Stomach (tissue), 9 donors: ENCODE results near the gene PFKFB2. TPM values are rescaled to one million over a fixed set of nuclear protein-coding genes. Genes with fewer than 3 reads are reported as not detected.

Source experiments
- DNase-seq, 2 donors: peaks; one replicate each; pipeline versions ENCODE4 v3.0.0 to v3.0.0-alpha.2; 2013 to 2019
- H3K27ac ChIP-seq, 5 donors: fragments of 200-600 bp in 4 of 5; sonication (generic) in 4 of 5; one replicate each; pipeline ENCODE4 v1.5.1; 2013 to 2019; ENCODE audit warnings: mild to moderate bottlenecking in 1 of 5, moderate library complexity in 1 of 5
- H3K27me3 ChIP-seq, 3 donors: fragments of 200-600 bp; sonication (generic); one replicate each; pipeline ENCODE4 v1.5.1; 2017 to 2019; ENCODE audit warnings: mixed run types in 1 of 3
- H3K36me3 ChIP-seq, 4 donors: fragments of 200-600 bp; sonication (generic); 1 replicate in 3 of 4; 2 replicates in 1 of 4; pipeline ENCODE4 v1.5.1; 2016 to 2019
- H3K4me1 ChIP-seq, 4 donors: fragments of 200-600 bp; sonication (generic); one replicate each; pipeline ENCODE4 v1.5.1; 2016 to 2019
- H3K4me3 ChIP-seq, 4 donors: fragments of 200-600 bp; sonication (generic) in 3 of 4; one replicate each; pipeline ENCODE4 v1.5.1; 2016 to 2019; ENCODE audit warnings: mild to moderate bottlenecking in 1 of 4
- H3K9me3 ChIP-seq, 4 donors: fragments of 200-600 bp; sonication (generic); one replicate each; pipeline ENCODE4 v1.5.1; 2016 to 2019
- EP300 ChIP-seq: sonication (generic); formaldehyde crosslinking; IDR thresholded peaks from one replicate; pipeline ENCODE4 v1.6.1; 2017; ENCODE audit warnings: antibody characterized with exemption
- POLR2A ChIP-seq, 4 donors: fragments of 450-650 bp; IDR thresholded peaks; one replicate each; pipeline ENCODE4 v1.6.1; 2016; ENCODE audit warnings: antibody characterized with exemption in 4 of 4, control low read depth in 2 of 4, mild to moderate bottlenecking in 1 of 4, moderate library complexity in 1 of 4
- POLR2AphosphoS5 ChIP-seq, 3 donors: sonication (generic); formaldehyde crosslinking; IDR thresholded peaks; one replicate each; pipeline ENCODE4 v1.6.1; 2016; ENCODE audit warnings: antibody characterized with exemption in 3 of 3
- WGBS, 5 donors: extraction: QIAGEN DNeasy Blood & Tissue Kit in 3 of 5; methylation state at CpG; one replicate each; pipeline versions ENCODE4 v1.1.5 to v1.1.7; 2013 to 2018; 5-methylcytosine and 5-hydroxymethylcytosine counted together
- intact Hi-C: fragments of 100-400 bp; cut with DNase I; formaldehyde crosslinking; loops from one replicate; pipeline ENCODE4 v1.15.1; 2023; ENCODE audit warnings: low total_unique reads
- polyA plus RNA-seq, 3 donors: library from polyadenylated mRNA; stranded (reverse); fragments of 200-250 nt; gene quantifications; one replicate each; pipeline ENCODE4 v1.2.3, GENCODE V29; 2013
- total RNA-seq, 5 donors: library from RNA; depleted of rRNA; stranded (reverse); fragments of >200 nt; gene quantifications; one replicate each; pipeline versions ENCODE4 v1.1.0 to v1.2.3, GENCODE V29; 2014 to 2016
- TF ChIP-seq, protein P1 (sequence below), 7 experiments: fragments of 450-650 bp in 4 of 7; fragments of 200-600 bp in 3 of 7; sonication (generic) in 3 of 7; IDR thresholded peaks; one replicate each; pipeline ENCODE4 v1.5.1; 2016 to 2019; ENCODE audit warnings: antibody characterized with exemption in 7 of 7, control low read depth in 2 of 7, mild to moderate bottlenecking in 1 of 7
- donor health status: healthy with polysubstance abuse.
- donor health status: Bipolar disorder and iron deficiency.
- donor health status: healthy.

PFKFB2 gene
- total and polyA plus RNA-seq, 8 donors, result 2.3 to 97.3 (median 15.4) TPM

DNA sequence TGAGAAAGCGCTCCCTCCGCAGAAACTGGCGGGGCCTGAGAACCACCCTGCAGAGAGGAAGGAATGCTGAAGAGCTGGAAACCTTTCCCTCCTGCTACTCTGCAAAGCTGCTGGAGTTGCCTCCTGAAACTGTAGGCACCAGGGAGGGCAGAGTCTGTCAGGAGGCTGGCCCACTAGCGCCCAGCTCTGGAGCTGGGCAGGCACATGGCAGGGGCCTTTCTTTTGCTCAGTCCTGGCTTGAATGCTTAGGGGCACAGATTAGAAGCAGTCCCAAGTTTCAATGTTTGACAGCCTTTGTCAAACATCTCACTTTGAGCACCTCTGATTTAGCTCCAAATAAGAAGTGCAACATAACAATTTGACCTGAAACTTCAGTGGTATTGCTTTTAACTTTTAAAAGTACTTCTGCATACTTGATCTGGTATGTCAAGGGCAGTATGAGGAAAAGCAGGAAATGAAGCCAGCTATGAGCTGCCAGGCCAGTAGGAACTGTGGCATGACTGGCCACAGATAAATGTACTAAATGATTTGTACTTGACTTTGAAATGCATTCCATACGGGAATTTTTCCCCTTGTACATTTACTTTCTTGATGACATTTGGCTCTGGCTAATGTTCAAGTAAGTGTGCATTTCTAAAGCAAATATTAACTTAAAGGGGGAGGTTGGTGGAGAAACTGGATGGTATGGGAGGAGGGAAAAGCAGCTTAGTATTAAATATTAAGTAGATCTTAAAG is 27.8 kb upstream of the PFKFB2 start:
- TF ChIP-seq POLR2AphosphoS5 (IDR thresholded peaks at IDR 0.05), result peak in 2 of 3 donors; percentile 77 to 85
- TF ChIP-seq POLR2A (IDR thresholded peaks at IDR 0.05), result peak in 1 of 4 donors; percentile 5
- no peak for TF ChIP-seq EP300
- TF ChIP-seq, protein P1, sequence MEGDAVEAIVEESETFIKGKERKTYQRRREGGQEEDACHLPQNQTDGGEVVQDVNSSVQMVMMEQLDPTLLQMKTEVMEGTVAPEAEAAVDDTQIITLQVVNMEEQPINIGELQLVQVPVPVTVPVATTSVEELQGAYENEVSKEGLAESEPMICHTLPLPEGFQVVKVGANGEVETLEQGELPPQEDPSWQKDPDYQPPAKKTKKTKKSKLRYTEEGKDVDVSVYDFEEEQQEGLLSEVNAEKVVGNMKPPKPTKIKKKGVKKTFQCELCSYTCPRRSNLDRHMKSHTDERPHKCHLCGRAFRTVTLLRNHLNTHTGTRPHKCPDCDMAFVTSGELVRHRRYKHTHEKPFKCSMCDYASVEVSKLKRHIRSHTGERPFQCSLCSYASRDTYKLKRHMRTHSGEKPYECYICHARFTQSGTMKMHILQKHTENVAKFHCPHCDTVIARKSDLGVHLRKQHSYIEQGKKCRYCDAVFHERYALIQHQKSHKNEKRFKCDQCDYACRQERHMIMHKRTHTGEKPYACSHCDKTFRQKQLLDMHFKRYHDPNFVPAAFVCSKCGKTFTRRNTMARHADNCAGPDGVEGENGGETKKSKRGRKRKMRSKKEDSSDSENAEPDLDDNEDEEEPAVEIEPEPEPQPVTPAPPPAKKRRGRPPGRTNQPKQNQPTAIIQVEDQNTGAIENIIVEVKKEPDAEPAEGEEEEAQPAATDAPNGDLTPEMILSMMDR (IDR thresholded peaks at IDR 0.05), result no peak
- peak overlapping the region; percentile 88 to 97 (median 91) for H3K27ac ChIP-seq
- WGBS, 5 donors, result 10 to 29% (median 27%) methylated on average over 5 of the region's 5 CpGs
- no peak overlapping the region for H3K4me3 ChIP-seq
- DNase-seq, result peak; percentile 72 to 88
- intact Hi-C loops, result no loop called here
- H3K27me3 ChIP-seq, result no peaks in the 10 kb centered on the region
- no peaks in the 10 kb centered on the region for H3K9me3 ChIP-seq
- peaks cover 53 to 76% (median 67%) of the 10 kb centered on the region in 4 donors for H3K4me1 ChIP-seq
- H3K36me3 ChIP-seq, result peaks cover 0 to 11% (median 10%) of the 10 kb centered on the region in 4 donors

DNA sequence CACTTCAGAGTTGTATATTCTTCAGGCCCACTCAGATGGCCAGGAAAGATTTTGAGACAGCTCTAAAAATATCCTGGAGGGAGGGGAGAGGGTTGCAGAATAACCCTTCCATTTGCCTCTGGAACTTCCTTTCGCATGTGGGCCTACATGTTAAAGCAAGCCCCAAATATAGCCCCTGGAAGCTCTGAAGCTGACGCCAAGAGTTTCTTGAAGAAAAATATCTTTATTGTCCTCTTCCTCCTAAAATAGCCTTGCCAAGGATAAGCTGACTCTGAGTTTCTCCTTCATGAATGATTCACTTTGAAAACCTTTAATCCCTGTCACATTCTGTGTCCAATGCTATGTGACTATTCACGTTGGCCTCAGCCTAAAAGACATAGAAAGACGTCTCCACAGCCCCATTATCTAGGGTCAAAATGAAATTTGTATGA is 27.0 kb upstream of the PFKFB2 start:
- intact Hi-C loops, result no loop called here
- Histone ChIP-seq H3K27ac (peak overlapping the region; percentile 73 to 95 (median 90)), H3K4me1 (peaks cover 50 to 68% (median 59%) of the 10 kb centered on the region in 4 donors), H3K4me3 (no peak overlapping the region), H3K27me3 (no peaks in the 10 kb centered on the region), H3K36me3 (peaks cover 0 to 11% (median 10%) of the 10 kb centered on the region in 4 donors), H3K9me3 (no peaks in the 10 kb centered on the region)
- TF ChIP-seq POLR2AphosphoS5 (IDR thresholded peaks at IDR 0.05) (no peak), POLR2A (IDR thresholded peaks at IDR 0.05) (no peak), EP300 (no peak)
- TF ChIP-seq, protein P1 (IDR thresholded peaks at IDR 0.05), result no peak
- DNase-seq, result peak in 1 of 2 donors; percentile 52
- 9 to 37% (median 18%) methylated on average over 4 of the region's 4 CpGs for WGBS, 5 donors

DNA sequence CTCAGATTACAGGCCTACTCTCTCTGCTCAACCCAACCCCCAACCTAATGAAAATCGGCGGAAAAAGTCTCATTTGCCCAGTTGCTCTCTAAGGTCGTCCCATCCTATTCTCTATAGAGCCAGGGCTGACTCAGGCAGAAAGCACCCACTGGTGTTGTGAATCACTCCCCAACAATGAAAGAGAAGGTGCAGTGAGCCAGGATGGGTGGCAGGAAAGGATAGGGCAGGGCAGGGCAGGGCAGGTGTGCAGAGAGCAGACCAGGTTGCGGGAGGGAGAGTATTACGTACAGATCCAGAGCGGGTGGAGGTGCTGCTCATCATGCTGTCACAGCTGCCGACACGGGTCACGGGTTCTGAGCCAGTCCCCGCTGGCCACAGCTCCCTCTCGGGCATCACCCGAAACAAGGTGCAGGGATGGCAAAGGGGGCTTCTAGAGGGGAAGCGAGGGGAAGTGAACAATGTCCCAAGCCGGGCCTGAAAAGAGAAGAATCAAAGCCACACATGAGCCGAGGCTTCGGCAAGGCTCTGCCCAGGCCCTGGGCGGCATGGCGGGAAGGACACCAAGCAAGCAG is 25.8 kb upstream of the PFKFB2 start:
- TF ChIP-seq EP300 (no peak), POLR2AphosphoS5 (IDR thresholded peaks at IDR 0.05) (peak in 2 of 3 donors; percentile 66 to 75)
- H3K27ac ChIP-seq, result peak overlapping the region; percentile 76 to 95 (median 90)
- intact Hi-C loops, result no loop called here
- no peaks in the 10 kb centered on the region for H3K27me3 ChIP-seq
- no peaks in the 10 kb centered on the region for H3K9me3 ChIP-seq
- 41 to 66% (median 48%) methylated on average over 18 of the region's 18 CpGs for WGBS, 5 donors
- DNase-seq, result peak; percentile 66 to 70
- peak overlapping the region in 2 of 4 donors; percentile 13 to 17 for H3K4me3 ChIP-seq
- H3K4me1 ChIP-seq, result peaks cover 40 to 58% (median 47%) of the 10 kb centered on the region in 4 donors
- H3K36me3 ChIP-seq, result peaks cover 0 to 10% (median 9%) of the 10 kb centered on the region in 4 donors

DNA sequence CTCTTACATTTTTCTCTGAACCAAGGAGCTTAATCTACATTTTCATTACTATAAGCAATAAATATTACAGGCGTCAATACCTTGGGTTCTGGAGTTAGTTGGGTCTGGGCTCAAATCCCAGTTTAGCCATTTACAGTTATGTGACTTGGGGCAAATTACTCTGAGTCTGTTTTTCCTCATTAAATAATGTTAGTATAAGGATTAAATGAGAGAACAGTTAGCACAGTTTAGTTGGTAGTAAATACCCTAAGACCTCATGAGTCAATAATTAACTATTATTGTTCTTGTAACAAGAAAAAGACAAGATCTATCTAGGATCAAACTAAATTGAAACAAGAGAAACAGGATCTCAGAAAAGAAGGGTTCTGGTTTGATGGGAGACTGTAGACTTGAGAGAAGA is 25.2 kb upstream of the PFKFB2 start:
- intact Hi-C loops, result no loop called here
- Histone ChIP-seq H3K27me3 (no peaks in the 10 kb centered on the region), H3K9me3 (no peaks in the 10 kb centered on the region), H3K27ac (peak overlapping the region; percentile 76 to 95 (median 90)), H3K4me1 (peaks cover 33 to 54% (median 41%) of the 10 kb centered on the region in 4 donors), H3K4me3 (peak overlapping the region in 2 of 4 donors; percentile 13 to 17), H3K36me3 (peaks cover 0 to 4% (median 3%) of the 10 kb centered on the region in 4 donors)
- TF ChIP-seq, protein P1 (IDR thresholded peaks at IDR 0.05), result no peak
- TF ChIP-seq POLR2AphosphoS5 (IDR thresholded peaks at IDR 0.05) (no peak), POLR2A (IDR thresholded peaks at IDR 0.05) (no peak), EP300 (no peak)
- no peak for DNase-seq
- 32 to 68% (median 38%) methylated on average over 1 of the region's 1 CpG for WGBS, 5 donors
